HTERT RPE-1 (cell line): Measurements from ENCODE around the gene FAM229B.

Experiments used
- in situ Hi-C: fragments of 300-500 bp; cut with MboI; formaldehyde crosslinking; loops from 4 replicates; pipeline ENCODE4 v1.14.3; 2020; ENCODE audit warnings: low sequenced_read_pairs

The FAM229B gene

GRCh38 chr6:112141707-112142106, 54.3 kb downstream of the FAM229B start:
- in situ Hi-C loops, result no loop called here

GRCh38 chr6:112144145-112144926, 56.9 kb downstream of the FAM229B start:
- in situ Hi-C loops, result no loop called here

GRCh38 chr6:112145080-112145573, 57.7 kb downstream of the FAM229B start:
- in situ Hi-C loops, result no loop called here

- in situ Hi-C loops, result no loop called here
Measured at GRCh38 chr6:112148103-112148502, 60.7 kb downstream of the FAM229B start.

GRCh38 chr6:112149236-112149635, 61.8 kb downstream of the FAM229B start:
- in situ Hi-C loops, result no loop called here

- in situ Hi-C loops, result no loop called here
Measured at GRCh38 chr6:112149719-112150263, 62.4 kb downstream of the FAM229B start.

GRCh38 chr6:112150363-112150762, 63.0 kb downstream of the FAM229B start:
- in situ Hi-C loops, result no loop called here
